Smooth muscle cell of the brain vasculature (primary cell): Measurements from ENCODE around the gene ATP8B3.

Experiments
- DNase-seq: peaks from one replicate; pipeline ENCODE4 v3.0.0-alpha.2; 2012; ENCODE audit warnings: low read depth, low spot score

Gene ATP8B3

DNA sequence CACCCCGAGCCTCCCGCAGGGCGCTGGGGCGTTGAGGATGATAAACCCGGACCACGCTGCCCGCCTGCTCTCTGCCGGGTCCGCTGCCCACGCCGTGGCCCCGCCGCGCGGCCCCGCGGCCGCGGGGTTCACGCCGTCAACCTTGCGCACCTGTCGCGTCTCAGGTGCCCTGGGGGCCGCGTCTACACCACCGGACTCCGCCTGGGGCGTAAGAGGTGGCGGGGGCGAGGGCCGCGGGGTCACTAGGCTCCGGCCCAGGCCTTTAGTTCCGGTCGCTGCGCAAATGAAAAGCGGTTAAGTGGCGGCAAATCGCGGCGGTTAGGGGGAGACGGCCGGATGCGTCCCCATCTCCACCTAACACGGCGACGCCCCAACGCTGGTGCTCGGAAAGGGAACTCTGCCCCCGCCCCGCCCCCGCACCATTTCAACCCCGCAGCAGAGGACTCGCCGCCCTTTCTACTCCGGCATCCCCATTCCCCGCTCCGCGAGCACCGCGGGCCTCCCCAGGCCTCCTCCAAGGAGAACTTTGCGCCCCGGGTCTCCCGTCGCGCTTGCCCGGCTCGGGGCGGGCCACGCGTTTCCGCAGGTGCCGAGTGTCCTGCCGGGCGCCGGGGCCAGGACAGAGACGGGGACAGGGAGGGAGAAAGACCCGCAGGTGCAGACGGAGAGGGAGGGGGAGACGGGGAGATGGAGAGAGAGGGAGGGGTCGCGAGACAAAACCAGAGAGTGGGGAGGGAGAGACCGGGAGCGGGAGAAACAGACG is 54.4 kb downstream of the ATP8B3 start:
- DNase-seq: no peak

DNA sequence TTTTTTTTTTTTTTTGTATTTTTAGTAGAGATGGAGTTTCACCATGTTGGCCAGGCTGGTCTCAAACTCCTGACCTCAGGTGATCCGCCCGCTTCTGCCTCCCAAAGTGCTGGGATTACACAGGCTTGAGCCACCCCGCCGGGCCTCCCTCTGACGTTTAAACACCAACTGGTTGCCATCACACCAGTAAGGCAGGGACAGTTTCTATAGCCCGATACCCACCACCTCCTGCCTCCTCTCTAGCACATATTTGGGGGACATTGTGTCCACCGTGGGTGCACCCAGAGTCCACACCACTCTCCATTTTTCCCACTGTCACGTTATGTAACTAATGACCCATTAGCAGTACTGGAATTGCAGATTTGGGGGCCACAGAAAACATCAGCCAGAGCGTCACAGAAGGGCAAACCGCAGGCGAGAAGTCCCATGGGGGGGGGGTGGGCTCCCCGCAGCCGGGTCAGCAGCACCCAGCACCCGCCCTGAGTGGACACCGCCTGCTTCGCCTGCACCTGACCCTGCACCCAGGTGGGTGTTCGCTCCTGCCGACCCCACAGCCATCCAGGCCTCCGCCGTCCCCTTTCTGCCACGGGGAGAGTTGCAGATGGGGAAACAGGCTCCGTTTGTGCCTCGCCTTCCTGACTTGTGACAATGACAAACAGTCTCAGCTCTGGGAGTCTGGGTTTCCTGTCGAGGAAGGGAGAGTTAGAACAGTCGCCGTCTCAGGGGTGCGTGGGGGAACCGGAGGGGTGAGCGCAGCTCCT is 55.2 kb downstream of the ATP8B3 start:
- DNase-seq: no peak

DNA sequence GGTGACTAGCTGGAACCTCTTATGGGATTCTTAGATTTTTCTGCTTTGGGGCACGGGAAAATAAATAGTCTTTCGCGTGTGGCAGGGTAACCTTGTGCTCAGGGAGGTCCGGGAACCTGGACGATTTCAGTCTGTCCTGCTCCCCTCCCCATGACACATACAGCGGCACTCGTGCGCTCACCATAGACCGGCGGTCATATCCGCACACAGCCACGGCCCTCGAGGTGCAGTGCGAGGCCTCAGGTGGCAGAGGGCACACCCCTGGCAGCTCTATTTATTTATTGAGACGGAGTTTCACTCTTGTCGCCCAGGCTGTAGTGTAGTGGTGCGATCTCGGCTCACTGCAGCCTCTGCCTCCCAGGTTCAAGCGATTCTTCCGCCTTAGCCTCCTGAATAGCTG is 55.8 kb downstream of the ATP8B3 start:
- no peak for DNase-seq

DNA sequence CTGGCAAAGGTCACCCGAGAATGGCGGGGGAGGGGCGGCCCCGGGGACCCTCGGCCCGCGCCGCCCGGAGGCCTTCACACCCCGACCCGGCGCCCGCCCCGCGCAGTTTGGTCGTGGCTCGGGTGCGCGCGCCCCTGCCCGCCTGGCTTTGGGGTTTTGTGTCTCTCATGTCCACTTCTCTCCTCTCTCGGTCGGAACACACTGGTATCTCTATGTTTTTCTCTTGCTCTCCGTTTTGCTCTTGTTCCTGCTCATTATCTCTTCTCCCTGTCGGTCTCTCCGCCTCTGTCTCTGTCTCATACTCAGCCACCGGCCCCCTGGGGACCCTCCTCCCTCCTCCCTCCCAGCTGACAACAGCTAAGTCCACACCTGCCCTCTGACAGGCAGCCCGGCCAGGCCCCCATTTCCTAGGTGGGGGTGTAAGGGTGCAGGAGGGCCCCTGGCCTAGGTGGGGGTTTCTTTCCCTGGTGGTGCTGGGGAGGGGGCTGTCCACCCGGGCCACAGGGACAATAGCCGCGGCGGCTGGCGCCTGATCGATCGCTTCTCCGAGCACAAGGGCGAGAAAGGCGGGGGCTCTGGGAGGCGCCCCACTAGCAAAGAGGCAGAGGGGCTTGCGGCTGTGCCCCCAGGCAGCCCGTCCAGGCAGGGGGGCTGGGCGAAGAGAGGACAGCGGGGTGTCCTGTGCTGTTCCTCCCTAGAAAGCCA is 56.5 kb downstream of the ATP8B3 start:
- no peak for DNase-seq

DNA sequence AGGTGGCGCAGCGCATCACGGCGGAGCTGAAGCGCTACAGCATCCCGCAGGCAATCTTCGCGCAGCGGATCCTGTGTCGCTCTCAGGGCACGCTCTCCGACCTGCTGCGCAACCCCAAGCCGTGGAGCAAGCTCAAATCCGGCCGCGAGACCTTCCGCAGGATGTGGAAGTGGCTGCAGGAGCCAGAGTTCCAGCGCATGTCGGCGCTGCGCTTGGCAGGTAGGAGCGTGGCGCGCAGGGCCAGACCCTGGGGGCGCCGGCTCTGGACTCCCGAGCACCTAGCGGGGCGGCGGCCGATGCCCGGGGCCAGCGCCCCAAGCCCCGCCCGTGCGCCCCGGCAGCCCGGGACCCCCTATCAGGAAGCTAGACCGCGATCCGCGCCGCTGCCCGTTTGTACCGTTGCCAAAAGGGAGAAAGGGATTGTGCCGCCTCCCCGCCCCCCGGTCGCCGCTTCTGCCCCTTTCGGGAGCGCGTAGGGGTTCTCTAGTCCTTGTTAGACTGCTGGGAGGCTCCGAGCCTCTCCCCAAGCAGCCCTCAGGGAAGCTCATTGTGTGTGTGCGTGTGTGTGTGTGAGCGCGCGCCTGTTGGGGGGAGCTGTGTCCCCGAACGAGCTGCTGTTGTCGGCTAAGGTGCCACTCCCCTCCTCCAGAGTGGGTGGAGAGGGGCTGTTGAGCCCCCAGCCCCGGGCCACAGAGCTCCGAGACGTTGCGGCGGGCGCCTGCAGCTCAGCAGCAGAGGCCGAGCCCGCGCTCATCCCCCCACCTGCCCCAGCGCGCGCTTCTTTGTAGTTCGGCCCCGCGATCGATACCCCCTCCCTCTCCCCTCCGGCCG is 57.2 kb downstream of the ATP8B3 start:
- DNase-seq: no peak

DNA sequence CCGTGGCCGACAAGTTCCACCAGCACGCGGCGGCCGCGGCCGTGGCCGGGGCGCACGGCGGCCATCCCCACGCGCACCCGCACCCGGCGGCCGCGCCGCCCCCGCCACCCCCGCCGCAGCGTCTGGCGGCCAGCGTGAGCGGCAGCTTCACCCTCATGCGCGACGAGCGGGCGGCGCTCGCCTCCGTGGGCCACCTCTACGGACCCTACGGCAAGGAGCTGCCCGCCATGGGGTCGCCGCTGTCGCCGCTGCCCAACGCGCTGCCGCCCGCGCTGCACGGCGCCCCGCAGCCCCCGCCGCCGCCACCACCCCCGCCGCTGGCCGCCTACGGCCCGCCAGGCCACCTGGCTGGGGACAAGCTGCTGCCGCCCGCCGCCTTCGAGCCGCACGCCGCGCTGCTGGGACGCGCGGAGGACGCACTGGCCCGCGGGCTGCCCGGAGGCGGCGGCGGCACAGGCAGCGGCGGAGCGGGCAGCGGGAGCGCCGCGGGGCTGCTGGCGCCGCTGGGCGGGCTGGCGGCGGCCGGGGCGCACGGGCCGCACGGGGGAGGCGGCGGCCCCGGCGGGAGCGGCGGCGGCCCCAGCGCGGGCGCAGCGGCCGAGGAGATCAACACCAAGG is 57.9 kb downstream of the ATP8B3 start:
- no peak for DNase-seq

DNA sequence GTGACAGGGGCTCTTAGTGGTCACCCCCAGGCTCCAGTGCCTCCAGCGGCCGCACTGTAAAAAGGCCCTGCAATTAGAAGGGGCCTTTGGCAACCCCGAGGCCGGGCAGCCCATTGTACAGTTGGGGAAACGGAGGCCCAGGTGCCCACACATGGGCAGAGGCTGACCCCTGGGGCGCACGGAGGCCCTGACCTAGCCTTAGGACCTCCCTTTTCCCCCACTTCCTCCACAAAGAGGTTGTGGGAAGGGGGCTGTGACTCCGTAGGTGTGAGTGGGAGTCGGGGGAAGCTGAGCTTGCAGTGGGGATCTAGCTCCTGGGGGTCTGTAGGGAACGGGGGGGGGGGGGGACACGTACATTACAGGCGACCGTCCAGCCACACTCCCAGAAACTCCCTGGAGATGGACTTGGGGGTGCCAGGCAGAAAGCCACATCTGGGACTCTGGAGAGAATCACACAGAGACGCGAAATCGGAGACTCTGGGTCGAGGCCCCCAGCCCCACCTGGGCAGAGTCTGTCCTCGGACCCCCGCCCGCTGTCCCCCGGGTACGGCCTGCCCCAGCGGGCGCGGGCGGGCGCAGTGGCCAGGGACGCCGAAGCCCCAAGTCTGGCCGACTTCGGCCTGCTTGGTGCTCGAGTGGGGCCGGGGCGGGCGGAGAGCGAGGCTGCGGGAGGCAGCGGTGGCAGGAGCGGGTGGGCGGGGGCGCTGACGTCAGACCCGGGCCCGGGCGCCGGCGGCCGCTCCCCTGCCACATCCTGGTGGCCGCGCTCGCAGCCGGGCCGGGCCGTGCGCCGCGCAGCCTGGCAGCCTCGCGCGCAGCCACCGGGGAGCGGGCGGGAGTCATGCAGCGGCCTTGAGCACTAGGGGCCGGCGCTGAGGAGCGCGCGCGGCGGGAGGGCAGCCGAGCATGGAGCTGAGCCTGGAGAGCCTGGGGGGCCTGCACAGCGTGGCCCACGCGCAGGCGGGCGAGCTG is 59.0 kb downstream of the ATP8B3 start, which contains the start of gene ONECUT3:
TSS of gene ONECUT3 (plus strand) at position 750 of the 972 bp plus-strand sequence. CDS start at position 907, 157 bp downstream.
- DNase-seq: no peak

DNA sequence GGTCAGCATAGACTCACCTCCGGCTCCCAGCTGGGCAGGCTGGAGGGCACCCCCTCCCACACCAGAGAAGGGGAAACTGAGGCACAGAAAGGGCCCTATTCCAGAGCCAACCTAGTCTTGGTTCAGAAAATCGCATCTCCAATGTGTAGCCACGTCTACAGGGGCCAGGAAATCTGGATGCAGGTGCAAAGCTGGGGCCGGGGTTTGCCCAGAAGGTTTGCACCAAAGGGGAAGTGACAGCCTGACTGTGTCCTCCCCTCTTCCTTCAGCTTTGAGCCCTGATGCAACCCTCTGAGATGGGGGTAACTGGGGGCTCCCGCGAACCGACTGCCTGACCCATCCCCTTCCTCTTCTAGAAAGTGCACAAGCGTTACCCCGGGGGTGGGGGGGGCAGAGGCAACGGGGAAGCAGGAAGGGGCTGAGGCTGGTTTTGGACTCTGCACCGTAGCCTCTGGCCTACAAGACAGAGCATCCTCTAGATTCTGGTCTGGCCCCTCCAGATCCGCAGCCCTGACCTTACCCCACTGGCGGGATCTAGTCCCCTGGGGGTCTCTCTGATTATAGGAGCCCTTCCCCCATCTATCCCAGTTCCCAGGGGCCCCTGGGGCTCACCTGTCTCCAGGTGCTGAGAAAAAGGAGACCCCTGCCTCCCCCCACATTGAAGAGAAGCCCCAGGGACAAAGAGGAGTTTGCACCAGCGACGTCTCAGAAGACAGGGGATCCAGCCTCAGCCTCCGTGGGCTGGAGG is 59.9 kb downstream of the ATP8B3 start:
- DNase-seq: no peak

DNA sequence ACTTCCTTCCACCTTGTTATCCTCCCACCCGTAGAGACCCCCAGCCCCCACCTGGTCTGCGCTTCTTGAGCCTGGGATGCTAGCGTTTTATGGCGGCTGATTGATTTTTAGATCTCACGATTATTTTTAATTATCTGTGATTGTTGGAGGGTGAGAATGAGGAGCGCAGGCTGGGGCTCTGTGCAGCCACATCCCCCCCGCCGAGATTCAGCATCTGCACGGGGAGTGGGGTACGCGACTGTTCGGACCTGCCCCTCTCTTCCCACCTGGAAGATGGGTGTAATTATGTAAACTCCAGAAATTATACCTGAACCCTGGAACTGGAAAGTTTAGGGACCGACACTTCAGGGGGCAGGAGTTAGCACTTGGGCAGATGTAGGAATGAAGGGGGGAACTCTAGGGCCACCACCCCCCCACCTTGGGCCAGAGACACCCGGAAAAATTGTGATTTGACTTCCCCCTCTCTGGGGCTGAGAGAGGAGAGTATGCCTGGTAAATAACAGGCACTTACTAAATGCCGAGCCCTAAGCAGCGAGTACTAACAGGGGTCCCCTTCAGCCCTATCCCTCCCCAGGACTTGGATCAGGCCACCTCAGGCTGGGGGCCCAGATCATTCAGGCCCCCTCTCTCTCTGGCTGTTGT is 60.6 kb downstream of the ATP8B3 start:
- DNase-seq: no peak

DNA sequence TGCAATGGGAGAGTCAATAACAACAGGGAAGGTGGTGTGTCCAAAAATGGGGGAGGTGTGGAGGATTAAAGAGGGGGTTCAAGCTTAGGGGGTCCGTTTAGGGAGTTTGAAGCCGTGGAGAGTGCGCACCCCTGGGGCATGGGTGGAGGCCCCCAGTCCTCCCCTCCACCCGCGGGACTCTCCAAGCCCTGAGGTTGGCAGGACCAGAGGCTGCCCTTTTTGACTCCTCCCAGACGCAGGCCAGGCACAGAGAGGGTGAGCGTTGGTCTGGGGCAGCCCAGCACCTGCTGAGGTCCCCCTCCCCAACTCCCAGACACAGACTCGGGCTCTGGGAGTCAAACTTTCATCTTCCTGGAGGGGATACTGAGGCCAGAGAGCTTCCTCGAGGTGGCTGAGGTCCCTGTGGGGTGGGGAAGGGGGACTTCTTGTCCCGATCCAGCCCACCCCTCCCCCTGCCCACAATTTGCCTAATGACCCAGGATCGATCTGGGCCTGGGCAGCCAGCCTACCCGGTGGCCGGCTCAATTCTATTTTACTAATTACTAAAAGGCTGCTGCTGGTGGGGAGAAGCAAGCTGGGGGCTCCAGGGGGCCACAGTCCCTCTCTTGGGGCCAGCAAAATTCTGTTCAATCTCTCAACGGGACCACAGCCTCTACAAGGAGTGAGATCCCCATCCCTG is 61.6 kb downstream of the ATP8B3 start:
- DNase-seq: no peak

DNA sequence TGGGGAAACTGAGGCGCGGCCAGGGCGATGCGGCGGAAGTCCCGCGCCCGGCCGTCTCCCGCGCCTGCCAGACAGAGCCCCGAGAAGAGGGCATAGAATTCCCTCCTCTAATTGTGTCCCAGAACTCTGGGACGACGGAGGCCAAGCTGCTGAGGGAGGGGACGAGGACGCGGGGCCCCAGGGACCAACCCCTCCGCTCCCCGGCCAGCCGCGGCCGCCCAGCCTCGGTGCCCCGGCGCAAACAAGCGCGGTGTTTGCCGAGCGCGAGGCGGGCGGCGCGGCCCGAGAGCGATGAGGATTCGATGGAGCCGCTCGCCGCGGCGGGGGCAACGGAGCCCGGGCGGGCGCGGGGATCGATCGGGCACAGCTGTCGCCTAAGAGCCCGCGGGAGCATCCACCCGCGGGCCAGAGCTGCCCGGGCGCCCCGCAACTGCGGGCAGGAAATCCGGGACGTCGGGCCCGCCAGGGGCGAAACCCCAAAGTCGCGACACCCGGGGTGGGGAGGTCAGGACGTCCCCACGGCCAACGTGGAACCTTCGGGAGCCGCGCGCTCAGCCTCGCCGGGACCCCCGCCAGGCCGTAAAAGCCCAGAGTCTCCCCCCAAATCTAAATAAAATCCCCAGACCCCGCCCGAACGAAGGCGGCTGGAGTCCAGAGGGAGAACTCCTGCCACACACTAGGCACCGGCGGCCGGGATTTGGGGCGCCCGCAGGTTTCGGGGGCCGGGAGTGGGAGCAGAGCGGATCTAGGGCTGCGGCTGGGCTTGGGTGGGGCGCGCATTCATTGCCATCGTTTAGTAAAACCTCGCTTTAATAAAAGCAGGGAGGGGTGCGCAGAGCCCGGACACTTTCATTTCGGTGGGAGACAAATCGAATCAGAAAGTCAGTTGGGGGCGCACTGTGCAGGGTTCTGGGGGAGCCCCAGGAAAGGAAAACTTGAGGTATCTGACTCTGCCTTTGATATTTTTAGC is 62.4 kb downstream of the ATP8B3 start:
- no peak for DNase-seq

DNA sequence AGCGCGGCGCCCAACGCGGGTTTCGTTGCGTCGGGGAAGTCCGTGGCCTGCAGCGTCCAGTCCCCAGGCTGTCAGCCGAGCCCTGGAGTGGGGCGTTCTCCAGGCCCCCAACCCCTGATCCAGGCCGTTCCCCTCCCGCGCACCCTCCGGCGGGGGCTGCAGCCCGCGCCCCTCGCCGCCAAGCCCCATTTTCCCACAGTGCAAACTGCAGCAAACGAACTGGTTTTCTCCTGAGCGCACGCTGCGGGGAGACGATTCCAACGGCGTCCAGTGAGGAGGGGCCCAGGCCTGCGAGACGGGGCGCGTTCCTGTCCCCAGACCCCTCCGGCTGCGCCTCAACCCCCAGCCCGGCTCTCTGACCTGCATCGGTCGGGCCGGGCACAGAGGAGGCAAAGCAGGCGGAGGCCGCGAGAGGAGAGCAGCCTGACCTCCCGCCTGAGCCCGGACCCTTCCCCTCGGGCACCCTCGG is 63.2 kb downstream of the ATP8B3 start:
- no peak for DNase-seq

DNA sequence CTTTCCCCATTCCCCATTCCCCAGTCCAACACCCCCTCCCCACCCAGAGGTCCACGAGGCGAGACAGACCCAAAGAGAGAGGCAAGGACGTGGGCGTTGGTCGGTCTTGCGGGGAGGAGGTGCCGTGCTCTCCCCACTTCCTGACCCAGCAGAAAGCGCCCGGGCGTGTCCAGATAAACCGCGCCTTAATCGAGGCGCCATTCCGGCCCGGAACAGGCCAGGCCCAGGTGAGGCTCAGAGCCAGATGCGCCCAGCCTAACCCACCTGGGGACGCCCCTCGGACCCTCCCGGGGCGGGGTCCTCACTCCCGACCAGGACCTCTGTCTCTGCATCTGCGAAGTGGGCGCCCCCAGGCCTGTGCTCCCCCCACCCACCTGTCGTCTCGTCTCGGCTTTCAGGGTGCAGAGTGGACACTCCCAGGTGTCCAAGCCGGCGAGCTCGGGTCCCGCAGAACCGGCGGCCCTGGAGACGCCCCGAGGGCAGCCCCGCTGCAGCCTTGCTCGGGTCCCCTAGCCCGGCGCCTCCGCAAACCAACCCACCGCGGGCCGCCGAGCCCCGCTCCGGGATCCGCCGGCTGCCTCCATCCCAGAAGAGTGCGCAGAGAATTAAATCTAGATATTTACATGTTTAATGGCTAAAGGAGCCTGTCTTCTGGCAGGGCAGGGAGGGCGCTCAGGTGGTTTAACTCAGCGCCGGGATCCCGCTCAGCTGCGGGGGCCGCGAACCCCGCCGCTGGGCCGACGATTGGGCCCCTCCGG is 63.8 kb downstream of the ATP8B3 start:
- no peak for DNase-seq

DNA sequence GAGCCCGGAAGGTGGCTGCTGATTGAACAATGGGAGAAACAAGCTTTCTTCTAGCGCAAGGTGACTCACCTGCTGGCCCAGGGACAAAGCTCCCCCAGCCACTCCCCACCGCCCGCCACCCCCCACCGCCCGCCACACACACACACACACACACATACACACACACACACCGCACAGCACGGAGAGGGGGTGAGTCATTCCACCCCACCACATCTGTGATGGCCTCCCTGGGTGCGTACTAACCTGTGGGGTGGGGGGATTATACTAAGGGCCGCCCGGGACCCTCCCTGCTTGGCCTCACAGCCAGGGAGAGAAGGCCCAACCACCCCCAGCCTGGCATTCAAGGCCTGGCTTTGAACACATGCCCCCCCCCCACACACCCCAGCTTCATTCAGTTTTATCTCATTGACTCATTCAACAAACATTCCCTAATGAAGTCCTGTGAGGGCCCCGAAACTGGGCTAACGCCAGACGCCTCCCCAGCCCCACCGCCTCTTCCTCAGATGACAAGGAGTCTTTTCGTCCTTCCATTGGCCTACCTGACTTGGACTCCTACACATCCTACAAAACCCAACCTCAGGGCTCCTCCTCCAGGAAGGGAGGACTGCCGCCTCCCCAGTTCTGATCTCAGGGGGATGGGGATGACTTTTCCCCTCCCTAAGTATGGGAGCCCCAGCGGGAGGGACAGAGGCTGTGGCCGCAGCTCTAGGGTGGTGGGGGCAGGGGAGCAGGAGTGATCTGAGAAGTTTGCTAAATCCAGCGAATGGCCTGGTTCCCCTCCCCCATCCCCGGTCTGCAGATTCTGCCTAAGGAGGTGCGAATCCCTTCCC is 64.6 kb downstream of the ATP8B3 start:
- no peak for DNase-seq
